HEK293 (cell line): Measurements from ENCODE around the gene MXI1.

Experiments used
- CTCF ChIA-PET: fragments of 350-600 bp; formaldehyde crosslinking; extraction: SDS; loops from one replicate; lab custom pipeline; 2021; ENCODE audit warnings: antibody characterized with exemption; lab: Yijun Ruan, JAX
- POLR2A ChIA-PET: fragments of 300-600 bp; formaldehyde crosslinking; extraction: SDS; loops from one replicate; lab custom pipeline; 2020; ENCODE audit warnings: antibody characterized with exemption, inconsistent platforms; lab: Yijun Ruan, JAX
- H3K27ac ChIP-seq: fragments of 200-500 bp; sonication (Bioruptor generic); 2 replicates; pipeline ENCODE4 v1.5.1; 2014; ENCODE audit warnings: low read depth, low read length, control low read depth, inconsistent platforms; ENCODE audit errors: extremely low read depth
- H3K36me3 ChIP-seq, 2 experiments: fragments of 200-500 bp in 1 of 2; sonication (Bioruptor generic) in 1 of 2; 1 replicate in 1 of 2; 2 replicates in 1 of 2; pipeline ENCODE4 v1.5.1; 2014 to 2017; ENCODE audit warnings: inconsistent platforms in 2 of 2, low read length in 2 of 2; ENCODE audit not compliant: control insufficient read depth in 2 of 2, insufficient read depth in 1 of 2
- H3K4me1 ChIP-seq: fragments of 200-500 bp; sonication (Bioruptor generic); 2 replicates; pipeline ENCODE4 v1.5.1; 2014; ENCODE audit warnings: mild to moderate bottlenecking, low read length, inconsistent platforms; ENCODE audit not compliant: control insufficient read depth, insufficient read depth
- H3K4me3 ChIP-seq: 2 replicates; pipeline ENCODE4 v1.5.1; 2011; ENCODE audit warnings: low read depth, mild to moderate bottlenecking, control low read depth, low read length, moderate library complexity
- H3K9me3 ChIP-seq: fragments of 200-500 bp; sonication (Bioruptor generic); 2 replicates; pipeline ENCODE4 v1.5.1; 2014; ENCODE audit warnings: low read depth, low read length, inconsistent platforms; ENCODE audit not compliant: control insufficient read depth, insufficient read depth
- BCL11A ChIP-seq: fragments of 450-650 bp; formaldehyde crosslinking; IDR thresholded peaks from 2 replicates; pipeline ENCODE4 v1.5.1; 2016; ENCODE audit warnings: low read depth, missing biosample characterization, missing genetic modification characterization
- KLF16 ChIP-seq: fragments of 450-650 bp; formaldehyde crosslinking; IDR thresholded peaks from 2 replicates; pipeline ENCODE4 v1.5.1; 2017; ENCODE audit warnings: missing biosample characterization, missing genetic modification characterization
- KLF8 ChIP-seq: fragments of 450-650 bp; formaldehyde crosslinking; IDR thresholded peaks from 2 replicates; pipeline ENCODE4 v1.5.1; 2016; ENCODE audit warnings: missing biosample characterization, missing genetic modification characterization
- MEIS1 ChIP-seq: sonication (generic); formaldehyde crosslinking; IDR thresholded peaks from 2 replicates; pipeline ENCODE4 v1.8.1; 2022; ENCODE audit warnings: missing genetic modification reagents, mild to moderate bottlenecking, borderline replicate concordance
- PRDM1 ChIP-seq: fragments of 450-650 bp; formaldehyde crosslinking; IDR thresholded peaks from 2 replicates; pipeline ENCODE4; 2016; ENCODE audit warnings: missing biosample characterization, missing genetic modification characterization
- SP7 ChIP-seq: fragments of 450-650 bp; formaldehyde crosslinking; IDR thresholded peaks from 2 replicates; pipeline ENCODE4 v1.5.1; 2016; ENCODE audit warnings: missing biosample characterization, missing genetic modification characterization
- YY2 ChIP-seq: fragments of 450-650 bp; formaldehyde crosslinking; IDR thresholded peaks from 2 replicates; pipeline ENCODE4 v1.5.1; 2016; ENCODE audit warnings: missing biosample characterization, missing genetic modification characterization
- ZBTB17 ChIP-seq: fragments of 450-650 bp; formaldehyde crosslinking; IDR thresholded peaks from 2 replicates; pipeline ENCODE4 v1.5.1; 2016; ENCODE audit warnings: missing biosample characterization, missing genetic modification characterization
- ZNF223 ChIP-seq: fragments of 450-650 bp; formaldehyde crosslinking; IDR thresholded peaks from 2 replicates; pipeline ENCODE4 v1.5.1; 2016; ENCODE audit warnings: missing biosample characterization, missing genetic modification characterization
- ZNF248 ChIP-seq: fragments of 450-650 bp; formaldehyde crosslinking; IDR thresholded peaks from 2 replicates; pipeline ENCODE4 v1.5.1; 2017; ENCODE audit warnings: missing biosample characterization, missing genetic modification characterization
- ZNF274 ChIP-seq, 2 experiments: fragments of 200-500 bp in 1 of 2; fragments of 450-650 bp in 1 of 2; sonication (Bioruptor generic) in 1 of 2; formaldehyde crosslinking in 1 of 2; IDR thresholded peaks; 2 replicates each; pipeline versions ENCODE4 v1.5.1 to v1.6.1; 2014 to 2016; ENCODE audit warnings: borderline replicate concordance in 1 of 2, inconsistent platforms in 1 of 2, low read length in 1 of 2, missing biosample characterization in 1 of 2, missing genetic modification characterization in 1 of 2
- ZNF292 ChIP-seq: fragments of 450-650 bp; formaldehyde crosslinking; IDR thresholded peaks from 2 replicates; pipeline ENCODE4 v1.5.1; 2016; ENCODE audit warnings: low read depth, missing biosample characterization, missing genetic modification characterization, borderline replicate concordance
- ZNF366 ChIP-seq: fragments of 450-650 bp; formaldehyde crosslinking; conservative IDR thresholded peaks from 2 replicates; pipeline ENCODE4 v1.5.1; 2016; ENCODE audit warnings: missing biosample characterization, missing genetic modification characterization
- ZNF37A ChIP-seq: fragments of 450-650 bp; IDR thresholded peaks from 2 replicates; pipeline ENCODE4 v1.5.1; 2018; ENCODE audit warnings: missing biosample characterization, missing genetic modification characterization
- ZNF394 ChIP-seq: fragments of 450-650 bp; formaldehyde crosslinking; IDR thresholded peaks from 2 replicates; pipeline ENCODE4 v1.5.1; 2016; ENCODE audit warnings: missing biosample characterization, missing genetic modification characterization, mild to moderate bottlenecking, moderate library complexity, borderline replicate concordance
- ZNF629 ChIP-seq: fragments of 450-650 bp; formaldehyde crosslinking; IDR thresholded peaks from 2 replicates; pipeline ENCODE4 v1.5.1; 2017; ENCODE audit warnings: missing biosample characterization, missing genetic modification characterization
- TF ChIP-seq, protein P1 (sequence below): fragments of 450-650 bp; formaldehyde crosslinking; IDR thresholded peaks from 2 replicates; pipeline ENCODE4 v1.5.1; 2016; ENCODE audit warnings: missing biosample characterization, missing genetic modification characterization
- TF ChIP-seq, protein P2 (sequence below): fragments of 450-650 bp; formaldehyde crosslinking; IDR thresholded peaks from 2 replicates; pipeline ENCODE4 v1.5.1; 2016; ENCODE audit warnings: missing biosample characterization, missing genetic modification characterization, low read depth
- TF ChIP-seq, protein P3 (sequence below): fragments of 450-650 bp; formaldehyde crosslinking; IDR thresholded peaks from 2 replicates; pipeline ENCODE4 v1.5.1; 2017; ENCODE audit warnings: missing biosample characterization, missing genetic modification characterization

Gene MXI1

DNA sequence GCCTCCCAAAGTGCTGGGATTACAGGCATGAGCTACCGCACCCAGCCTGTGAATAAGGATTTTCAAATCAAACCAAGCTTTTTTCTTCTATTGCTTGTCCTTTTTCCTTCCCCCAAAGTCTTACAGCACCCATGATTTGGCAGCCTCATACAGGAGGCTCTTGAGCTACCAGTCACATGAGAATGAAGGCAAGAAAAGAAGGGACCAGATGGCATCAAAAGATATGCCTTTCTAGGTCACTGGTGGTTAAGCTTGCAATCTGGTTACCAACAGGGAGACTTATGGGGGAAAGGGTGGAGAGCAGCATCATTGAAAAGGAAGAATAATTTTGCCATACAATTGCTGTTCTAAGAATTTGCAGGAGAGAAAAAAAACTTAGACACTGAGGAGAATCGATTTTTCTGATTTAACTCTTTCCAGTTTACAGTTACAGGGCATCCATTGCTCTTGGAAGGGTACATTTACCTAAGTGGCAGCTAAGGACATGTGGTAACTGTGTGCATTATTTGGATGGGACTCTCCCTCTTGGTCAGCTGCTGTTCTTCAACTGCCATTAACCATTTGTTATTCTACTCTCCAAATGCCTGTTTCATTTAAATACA is 67.8 kb downstream of the MXI1 start:
- Histone ChIP-seq H3K4me1 (peaks cover 31% of the 10 kb centered on the region), H3K36me3 (peaks cover under 1 to 4% of the 10 kb centered on the region in 2 experiments; a peak in 2 of 3 replicates), H3K9me3 (no peaks in the 10 kb centered on the region), H3K27ac (no peak overlapping the region), H3K4me3 (no peak overlapping the region)
- ChIA-PET POLR2A (interaction anchor here (0.6 to 1.3 kb wide), 3 partner anchors 54 to 67 kb away, joined by 3 to 4 read pairs (median 3); no protein-coding TSS in a partner anchor), CTCF (interaction anchor here (0.6 to 2.4 kb wide), 6 partner anchors 46 to 391 kb away, joined by 3 to 13 read pairs (median 5); partner anchors contain the start of gene SMC3)
- no peak for TF ChIP-seq KLF8
- TF ChIP-seq ZBTB17, result peak; percentile 92

DNA sequence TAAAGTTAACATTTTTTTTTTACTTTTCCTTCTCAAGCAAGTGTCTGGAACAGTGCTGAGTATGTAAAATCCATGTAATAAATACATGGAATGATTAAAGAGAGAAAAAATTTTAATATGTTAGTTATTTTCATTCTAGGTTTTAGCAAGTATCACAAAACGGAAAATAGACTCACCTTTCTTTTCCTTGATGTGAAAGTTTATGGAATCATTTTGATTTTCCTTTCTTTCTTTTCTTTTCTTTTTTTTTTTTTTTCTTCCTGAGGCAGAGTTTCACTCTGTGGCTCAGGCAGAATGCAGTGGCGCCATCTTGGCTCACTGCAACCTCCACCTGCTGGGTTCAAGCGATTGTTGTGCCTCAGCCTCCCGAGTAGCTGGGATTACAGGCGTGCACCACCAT is 69.2 kb downstream of the MXI1 start:
- Histone ChIP-seq H3K36me3 (peaks cover 8 to 12% of the 10 kb centered on the region in 2 experiments), H3K4me3 (no peak overlapping the region), H3K27ac (no peak overlapping the region), H3K9me3 (no peaks in the 10 kb centered on the region), H3K4me1 (peaks cover 20% of the 10 kb centered on the region)
- CTCF ChIA-PET, result no interaction called here
- POLR2A ChIA-PET, result no interaction called here
- peak; percentile 90 for TF ChIP-seq PRDM1 (tag by site-specific recombination)
- no peak for TF ChIP-seq ZNF292
- TF ChIP-seq, protein P1, sequence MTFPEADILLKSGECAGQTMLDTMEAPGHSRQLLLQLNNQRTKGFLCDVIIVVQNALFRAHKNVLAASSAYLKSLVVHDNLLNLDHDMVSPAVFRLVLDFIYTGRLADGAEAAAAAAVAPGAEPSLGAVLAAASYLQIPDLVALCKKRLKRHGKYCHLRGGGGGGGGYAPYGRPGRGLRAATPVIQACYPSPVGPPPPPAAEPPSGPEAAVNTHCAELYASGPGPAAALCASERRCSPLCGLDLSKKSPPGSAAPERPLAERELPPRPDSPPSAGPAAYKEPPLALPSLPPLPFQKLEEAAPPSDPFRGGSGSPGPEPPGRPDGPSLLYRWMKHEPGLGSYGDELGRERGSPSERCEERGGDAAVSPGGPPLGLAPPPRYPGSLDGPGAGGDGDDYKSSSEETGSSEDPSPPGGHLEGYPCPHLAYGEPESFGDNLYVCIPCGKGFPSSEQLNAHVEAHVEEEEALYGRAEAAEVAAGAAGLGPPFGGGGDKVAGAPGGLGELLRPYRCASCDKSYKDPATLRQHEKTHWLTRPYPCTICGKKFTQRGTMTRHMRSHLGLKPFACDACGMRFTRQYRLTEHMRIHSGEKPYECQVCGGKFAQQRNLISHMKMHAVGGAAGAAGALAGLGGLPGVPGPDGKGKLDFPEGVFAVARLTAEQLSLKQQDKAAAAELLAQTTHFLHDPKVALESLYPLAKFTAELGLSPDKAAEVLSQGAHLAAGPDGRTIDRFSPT (tag by site-specific recombination), result no peak

DNA sequence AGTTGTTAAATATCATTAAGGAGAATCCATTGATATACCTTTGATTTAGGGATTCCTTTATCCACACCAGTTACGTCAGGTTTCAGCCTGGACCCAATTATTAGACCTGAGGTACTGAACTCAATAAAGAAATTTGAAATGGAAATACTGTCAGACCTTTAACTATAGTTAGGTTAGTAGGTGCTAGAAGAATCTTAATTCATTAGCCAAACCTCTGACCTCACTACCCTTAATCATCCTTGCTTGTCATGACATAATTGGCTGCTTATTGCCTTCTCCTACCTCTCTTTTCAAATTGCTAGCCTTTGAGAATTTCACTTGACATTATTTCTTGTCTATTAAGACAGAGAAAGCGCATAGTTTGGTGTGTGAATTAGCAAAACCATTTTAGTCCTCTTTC is 70.2 kb downstream of the MXI1 start:
- no peak overlapping the region for H3K4me3 ChIP-seq
- no peak overlapping the region for H3K27ac ChIP-seq
- ChIA-PET POLR2A (no interaction called here), CTCF (interaction anchor here (0.9 kb wide), 1 partner anchor 53 kb away, joined by 3 read pairs; no protein-coding TSS in a partner anchor)
- TF ChIP-seq ZNF37A (no peak), ZNF366 (tag by site-specific recombination) (0 out of 2 replicates have a peak, but pooled peaks have one; percentile 18), ZNF629 (tag by site-specific recombination) (peak; percentile 44; the same call in 1 of the 2 replicates), ZNF394 (tag by site-specific recombination) (no peak)
- H3K9me3 ChIP-seq, result no peaks in the 10 kb centered on the region
- H3K36me3 ChIP-seq, result peaks cover 8 to 12% of the 10 kb centered on the region in 2 experiments
- H3K4me1 ChIP-seq, result peaks cover 20% of the 10 kb centered on the region

DNA sequence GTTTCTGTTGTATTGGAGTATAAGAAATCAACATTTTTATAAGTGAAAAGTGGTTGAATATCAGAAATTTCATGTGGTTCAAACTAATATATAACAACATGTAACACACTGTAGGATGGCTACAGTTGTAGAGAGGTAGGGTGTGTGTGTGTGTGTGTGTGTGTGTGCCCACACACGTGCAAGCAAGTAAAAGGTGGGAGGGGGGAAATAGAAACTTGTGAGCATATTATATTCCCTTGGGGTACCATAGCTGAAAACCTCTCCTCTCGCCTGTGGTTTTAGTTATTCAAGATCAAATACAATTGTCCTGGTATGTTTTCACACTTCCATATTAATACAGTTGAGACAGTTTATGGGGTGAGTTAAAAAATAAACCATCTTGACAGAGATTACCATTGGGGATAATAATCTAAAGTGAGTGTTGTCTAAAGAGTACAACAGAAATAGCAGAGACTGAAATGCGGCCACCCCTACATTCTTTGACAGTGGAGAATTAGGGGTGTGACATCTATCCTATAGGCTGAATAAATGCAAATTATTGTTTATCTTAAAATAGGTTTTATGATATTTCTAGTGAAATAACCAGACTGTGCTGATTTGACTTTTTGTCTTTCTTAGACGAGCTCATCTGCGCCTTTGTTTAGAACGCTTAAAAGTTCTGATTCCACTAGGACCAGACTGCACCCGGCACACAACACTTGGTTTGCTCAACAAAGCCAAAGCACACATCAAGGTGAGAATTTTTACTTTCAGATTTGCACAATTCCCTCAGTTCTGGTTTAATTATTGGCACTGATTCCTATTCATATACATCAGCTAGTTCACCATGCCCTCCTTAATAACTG is 71.4 kb downstream of the MXI1 start:
- Histone ChIP-seq H3K4me1 (peaks cover 18% of the 10 kb centered on the region), H3K36me3 (peaks cover 8 to 12% of the 10 kb centered on the region in 2 experiments), H3K27ac (no peak overlapping the region), H3K9me3 (no peaks in the 10 kb centered on the region), H3K4me3 (no peak overlapping the region)
- POLR2A ChIA-PET, result no interaction called here
- CTCF ChIA-PET, result interaction anchor here (0.6 to 7.6 kb wide), 31 partner anchors 9 to 403 kb away, joined by 3 to 119 read pairs (median 4); partner anchors contain the start of gene MXI1
- TF ChIP-seq ZNF248 (tag by site-specific recombination) (no peak), MEIS1 (no peak), SP7 (tag by site-specific recombination) (no peak), YY2 (tag by site-specific recombination) (no peak), KLF16 (tag by site-specific recombination) (no peak), ZNF223 (tag by site-specific recombination) (no peak), BCL11A (tag by site-specific recombination) (no peak), ZNF274 (IDR thresholded peaks at IDR 0.05; ENCODE audit: low read length) (no peak), ZNF274 (tag by site-specific recombination; IDR thresholded peaks at IDR 0.05; ENCODE audit: borderline replicate concordance) (no peak)
- TF ChIP-seq, protein P2, sequence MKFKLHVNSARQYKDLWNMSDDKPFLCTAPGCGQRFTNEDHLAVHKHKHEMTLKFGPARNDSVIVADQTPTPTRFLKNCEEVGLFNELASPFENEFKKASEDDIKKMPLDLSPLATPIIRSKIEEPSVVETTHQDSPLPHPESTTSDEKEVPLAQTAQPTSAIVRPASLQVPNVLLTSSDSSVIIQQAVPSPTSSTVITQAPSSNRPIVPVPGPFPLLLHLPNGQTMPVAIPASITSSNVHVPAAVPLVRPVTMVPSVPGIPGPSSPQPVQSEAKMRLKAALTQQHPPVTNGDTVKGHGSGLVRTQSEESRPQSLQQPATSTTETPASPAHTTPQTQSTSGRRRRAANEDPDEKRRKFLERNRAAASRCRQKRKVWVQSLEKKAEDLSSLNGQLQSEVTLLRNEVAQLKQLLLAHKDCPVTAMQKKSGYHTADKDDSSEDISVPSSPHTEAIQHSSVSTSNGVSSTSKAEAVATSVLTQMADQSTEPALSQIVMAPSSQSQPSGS (tag by site-specific recombination), result no peak
- TF ChIP-seq, protein P3, sequence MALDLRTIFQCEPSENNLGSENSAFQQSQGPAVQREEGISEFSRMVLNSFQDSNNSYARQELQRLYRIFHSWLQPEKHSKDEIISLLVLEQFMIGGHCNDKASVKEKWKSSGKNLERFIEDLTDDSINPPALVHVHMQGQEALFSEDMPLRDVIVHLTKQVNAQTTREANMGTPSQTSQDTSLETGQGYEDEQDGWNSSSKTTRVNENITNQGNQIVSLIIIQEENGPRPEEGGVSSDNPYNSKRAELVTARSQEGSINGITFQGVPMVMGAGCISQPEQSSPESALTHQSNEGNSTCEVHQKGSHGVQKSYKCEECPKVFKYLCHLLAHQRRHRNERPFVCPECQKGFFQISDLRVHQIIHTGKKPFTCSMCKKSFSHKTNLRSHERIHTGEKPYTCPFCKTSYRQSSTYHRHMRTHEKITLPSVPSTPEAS, result peak; percentile 50
